ENCODE measurements around the gene BSN.

DNA sequence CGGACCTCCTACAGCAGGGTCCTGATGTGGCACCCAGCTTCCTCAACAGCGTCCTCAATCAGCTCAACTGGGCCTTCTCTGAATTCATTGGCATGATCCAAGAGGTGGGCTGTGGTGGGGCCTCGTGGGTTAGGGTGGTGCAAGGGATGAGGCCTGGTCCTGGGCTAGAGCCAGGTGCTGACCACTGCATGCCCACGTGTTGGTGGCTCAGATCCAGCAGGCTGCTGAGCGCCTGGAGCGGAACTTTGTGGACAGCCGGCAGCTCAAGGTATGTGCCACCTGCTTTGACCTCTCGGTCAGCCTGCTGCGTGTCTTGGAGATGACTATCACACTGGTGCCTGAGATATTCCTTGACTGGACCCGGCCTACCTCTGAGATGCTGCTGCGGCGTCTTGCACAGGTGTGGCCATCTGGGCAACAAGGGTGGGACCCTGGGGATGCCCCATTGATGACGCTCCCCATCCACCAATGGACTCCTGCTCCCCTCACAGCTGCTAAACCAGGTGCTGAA, 161.4 kb downstream of the BSN start:
- no peak for TF ChIP-seq SPI1 (IDR thresholded peaks at IDR 0.05; ENCODE audit: low read depth, low read length)
- TF ChIP-seq TAF1 (IDR thresholded peaks at IDR 0.05; ENCODE audit: low read depth, low read length), result no peak
- TF ChIP-seq POLR2A (IDR thresholded peaks at IDR 0.05; ENCODE audit: low read depth, low read length), result no peak

Data from GM12891 (cell line).